K562 (cell line): ENCODE measurements around the gene PGAP2. TPM values are rescaled to one million over a fixed set of nuclear protein-coding genes. Genes with fewer than 3 reads are reported as not detected.

Experiments used
- ATF1 ChIP-seq, 2 experiments: fragments of 450-650 bp in 1 of 2; IDR thresholded peaks; 2 replicates each; pipeline ENCODE4 v1.6.1; 2016; ENCODE audit warnings: missing compliant biosample characterization in 1 of 2, missing genetic modification characterization in 1 of 2
- ATF7 ChIP-seq: fragments of 450-650 bp; IDR thresholded peaks from 2 replicates; pipeline ENCODE4 v1.7.1; 2014; ENCODE audit warnings: mild to moderate bottlenecking, moderate library complexity
- CHCHD3 ChIP-seq: fragments of 250-450 bp; sonication (Bioruptor Pico); IDR thresholded peaks from 2 replicates; pipeline ENCODE4 v2.1.2; 2022; ENCODE audit warnings: mild to moderate bottlenecking
- ETV6 ChIP-seq, 3 experiments: fragments of 150-350 bp in 1 of 3; sonication (generic) in 1 of 3; formaldehyde crosslinking in 1 of 3; IDR thresholded peaks; 2 replicates each; pipeline versions ENCODE4 v1.6.1 to v1.8.0; 2014 to 2022; ENCODE audit warnings: borderline replicate concordance in 2 of 3, low read depth in 2 of 3, antibody characterized with exemption in 1 of 3, low read length in 1 of 3, mild to moderate bottlenecking in 1 of 3, missing genetic modification reagents in 1 of 3
- HIVEP1 ChIP-seq: fragments of 250-450 bp; sonication (Bioruptor Pico); IDR thresholded peaks from 2 replicates; pipeline ENCODE4 v1.4.0; 2020; ENCODE audit warnings: mild to moderate bottlenecking
- HMG20B ChIP-seq: fragments of 250-450 bp; sonication (Bioruptor Pico); IDR thresholded peaks from 2 replicates; pipeline ENCODE4 v1.5.0; 2021; ENCODE audit warnings: mild to moderate bottlenecking
- HNRNPK ChIP-seq: fragments of 200-400 bp; formaldehyde crosslinking; IDR thresholded peaks from one replicate; pipeline ENCODE4 v1.6.1; 2018; ENCODE audit warnings: mild to moderate bottlenecking, low read depth, low read length; ENCODE audit not compliant: poor library complexity, severe bottlenecking
- IRF2 ChIP-seq: sonication (generic); formaldehyde crosslinking; IDR thresholded peaks from 2 replicates; pipeline ENCODE4 v1.8.1; 2022; ENCODE audit warnings: mild to moderate bottlenecking, missing genetic modification reagents
- KLF16 ChIP-seq: IDR thresholded peaks from 2 replicates; pipeline ENCODE4 v1.6.1; 2016; ENCODE audit warnings: antibody characterized with exemption
- MCM3 ChIP-seq: fragments of 450-650 bp; IDR thresholded peaks from 2 replicates; pipeline ENCODE4 v1.6.1; 2016
- RBM22 ChIP-seq: fragments of 200-400 bp; formaldehyde crosslinking; IDR thresholded peaks from 2 replicates; pipeline ENCODE4 v1.6.1; 2018; ENCODE audit warnings: low read length, low read depth; ENCODE audit not compliant: poor library complexity, severe bottlenecking
- U2AF1 ChIP-seq: fragments of 200-400 bp; formaldehyde crosslinking; optimal IDR thresholded peaks from 2 replicates; pipeline ENCODE3; 2017; ENCODE audit warnings: mild to moderate bottlenecking, low read depth, low read length, moderate library complexity
- ZNF217 ChIP-seq: sonication (generic); formaldehyde crosslinking; IDR thresholded peaks from 2 replicates; pipeline ENCODE4 v1.8.0; 2022; ENCODE audit warnings: mild to moderate bottlenecking, missing genetic modification reagents
- polyA plus RNA-seq, 8 experiments: library from polyadenylated mRNA; depleted of rRNA in 4 of 8; stranded (reverse) in 5 of 8; unstranded in 3 of 8; fragments of >200 nt; fragmentation: Nextera tagmentation in 2 of 8; fragmentation: Illumina TruSeq in 1 of 8; extraction: Ambion mirVana in 2 of 8; extraction: Trizol in 1 of 8; gene quantifications; 2 replicates each; pipeline versions ENCODE4 v1.2.1 to v1.2.3, GENCODE V29; 2011 to 2014; ENCODE audit warnings: inconsistent platforms in 1 of 8, missing spikeins in 1 of 8
- total RNA-seq, 7 experiments: library from RNA; depleted of rRNA in 6 of 7; stranded (reverse); fragments of >200 nt in 6 of 7; fragmentation: Illumina TruSeq in 2 of 7; extraction: Trizol in 2 of 7; gene quantifications; 2 replicates each; pipeline versions ENCODE4 v1.2.1 to v1.2.3, GENCODE V29; 2011 to 2021; ENCODE audit warnings: low replicate concordance in 1 of 7
- TF ChIP-seq, protein P1 (sequence below): sonication (generic); formaldehyde crosslinking; IDR thresholded peaks from 2 replicates; pipeline ENCODE4 v1.8.0; 2022; ENCODE audit warnings: mild to moderate bottlenecking, missing genetic modification reagents
- TF ChIP-seq, protein P2 (sequence below): fragments of 250-450 bp; sonication (Bioruptor Pico); IDR thresholded peaks from 2 replicates; pipeline ENCODE4 v1.4.0; 2020; ENCODE audit warnings: mild to moderate bottlenecking
- TF ChIP-seq, protein P3 (sequence below), 3 experiments: IDR thresholded peaks in 2 of 3; conservative IDR thresholded peaks in 1 of 3; 2 replicates each; pipeline ENCODE4 v1.5.1; 2011 to 2012; ENCODE audit warnings: low read length in 3 of 3, mild to moderate bottlenecking in 3 of 3, control low read depth in 2 of 3, improper control_type of control experiment in 1 of 3, inconsistent platforms in 1 of 3, low read depth in 1 of 3, mixed read lengths in 1 of 3, moderate library complexity in 1 of 3; ENCODE audit not compliant: insufficient read depth in 2 of 3
- TF ChIP-seq, protein P4 (sequence below): fragments of 450-650 bp; formaldehyde crosslinking; IDR thresholded peaks from 2 replicates; pipeline ENCODE4 v1.4.0; 2022; ENCODE audit warnings: mild to moderate bottlenecking, moderate library complexity
- TF ChIP-seq, protein P5 (sequence below): fragments of 250-450 bp; sonication (Bioruptor Pico); IDR thresholded peaks from 2 replicates; pipeline ENCODE4 v1.4.0; 2020

Gene PGAP2
- total and polyA plus RNA-seq, 9 of the 15 experiments (the other 6 are each of a cell fraction or from before 2014, with no cell fraction given), result 17.9 to 47.2 (median 33.7) TPM

DNA sequence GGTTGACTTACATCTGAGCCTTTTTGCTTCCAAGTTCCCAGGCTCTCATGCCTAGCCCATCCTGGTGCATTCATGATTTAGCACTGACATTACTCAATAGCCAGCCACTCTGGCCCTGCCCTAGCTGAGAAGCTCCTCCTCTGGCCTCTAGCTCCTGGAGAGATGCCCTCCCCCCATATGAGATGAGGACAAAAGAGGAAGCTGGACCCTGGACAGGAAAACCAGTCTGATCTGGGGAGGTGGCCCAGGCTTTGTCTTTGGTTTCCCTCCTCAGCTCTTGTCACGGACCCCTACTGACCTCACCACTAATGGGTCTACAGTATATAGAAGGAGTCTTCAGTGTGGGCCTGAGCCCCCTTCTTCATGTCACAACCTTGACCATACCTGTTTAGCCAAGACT, 29.4 kb downstream of the PGAP2 start (continued):
- TF ChIP-seq ETV6 (IDR thresholded peaks at IDR 0.05; ENCODE audit: borderline replicate concordance in 1 of 2, low read depth in 2 of 2, low read length in 1 of 2), result 0 out of 4 replicates have a peak, but pooled peaks of 1 of the 2 experiments have one; percentile 37
- no peak for TF ChIP-seq ETV6 (CRISPR knock-in tag; IDR thresholded peaks at IDR 0.05; ENCODE audit: borderline replicate concordance)
- TF ChIP-seq ATF7, result peak; percentile 46; the same call in 1 of the 2 replicates
- no peak for TF ChIP-seq MCM3
- TF ChIP-seq, protein P1, sequence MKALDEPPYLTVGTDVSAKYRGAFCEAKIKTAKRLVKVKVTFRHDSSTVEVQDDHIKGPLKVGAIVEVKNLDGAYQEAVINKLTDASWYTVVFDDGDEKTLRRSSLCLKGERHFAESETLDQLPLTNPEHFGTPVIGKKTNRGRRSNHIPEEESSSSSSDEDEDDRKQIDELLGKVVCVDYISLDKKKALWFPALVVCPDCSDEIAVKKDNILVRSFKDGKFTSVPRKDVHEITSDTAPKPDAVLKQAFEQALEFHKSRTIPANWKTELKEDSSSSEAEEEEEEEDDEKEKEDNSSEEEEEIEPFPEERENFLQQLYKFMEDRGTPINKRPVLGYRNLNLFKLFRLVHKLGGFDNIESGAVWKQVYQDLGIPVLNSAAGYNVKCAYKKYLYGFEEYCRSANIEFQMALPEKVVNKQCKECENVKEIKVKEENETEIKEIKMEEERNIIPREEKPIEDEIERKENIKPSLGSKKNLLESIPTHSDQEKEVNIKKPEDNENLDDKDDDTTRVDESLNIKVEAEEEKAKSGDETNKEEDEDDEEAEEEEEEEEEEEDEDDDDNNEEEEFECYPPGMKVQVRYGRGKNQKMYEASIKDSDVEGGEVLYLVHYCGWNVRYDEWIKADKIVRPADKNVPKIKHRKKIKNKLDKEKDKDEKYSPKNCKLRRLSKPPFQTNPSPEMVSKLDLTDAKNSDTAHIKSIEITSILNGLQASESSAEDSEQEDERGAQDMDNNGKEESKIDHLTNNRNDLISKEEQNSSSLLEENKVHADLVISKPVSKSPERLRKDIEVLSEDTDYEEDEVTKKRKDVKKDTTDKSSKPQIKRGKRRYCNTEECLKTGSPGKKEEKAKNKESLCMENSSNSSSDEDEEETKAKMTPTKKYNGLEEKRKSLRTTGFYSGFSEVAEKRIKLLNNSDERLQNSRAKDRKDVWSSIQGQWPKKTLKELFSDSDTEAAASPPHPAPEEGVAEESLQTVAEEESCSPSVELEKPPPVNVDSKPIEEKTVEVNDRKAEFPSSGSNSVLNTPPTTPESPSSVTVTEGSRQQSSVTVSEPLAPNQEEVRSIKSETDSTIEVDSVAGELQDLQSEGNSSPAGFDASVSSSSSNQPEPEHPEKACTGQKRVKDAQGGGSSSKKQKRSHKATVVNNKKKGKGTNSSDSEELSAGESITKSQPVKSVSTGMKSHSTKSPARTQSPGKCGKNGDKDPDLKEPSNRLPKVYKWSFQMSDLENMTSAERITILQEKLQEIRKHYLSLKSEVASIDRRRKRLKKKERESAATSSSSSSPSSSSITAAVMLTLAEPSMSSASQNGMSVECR (CRISPR knock-in tag), result no peak
- no peak for TF ChIP-seq HMG20B (CRISPR knock-in tag)
- 0 out of 2 replicates have a peak, but pooled peaks have one; percentile 9 for TF ChIP-seq KLF16
- no peak for TF ChIP-seq ZNF217 (CRISPR knock-in tag)
- TF ChIP-seq, protein P2, sequence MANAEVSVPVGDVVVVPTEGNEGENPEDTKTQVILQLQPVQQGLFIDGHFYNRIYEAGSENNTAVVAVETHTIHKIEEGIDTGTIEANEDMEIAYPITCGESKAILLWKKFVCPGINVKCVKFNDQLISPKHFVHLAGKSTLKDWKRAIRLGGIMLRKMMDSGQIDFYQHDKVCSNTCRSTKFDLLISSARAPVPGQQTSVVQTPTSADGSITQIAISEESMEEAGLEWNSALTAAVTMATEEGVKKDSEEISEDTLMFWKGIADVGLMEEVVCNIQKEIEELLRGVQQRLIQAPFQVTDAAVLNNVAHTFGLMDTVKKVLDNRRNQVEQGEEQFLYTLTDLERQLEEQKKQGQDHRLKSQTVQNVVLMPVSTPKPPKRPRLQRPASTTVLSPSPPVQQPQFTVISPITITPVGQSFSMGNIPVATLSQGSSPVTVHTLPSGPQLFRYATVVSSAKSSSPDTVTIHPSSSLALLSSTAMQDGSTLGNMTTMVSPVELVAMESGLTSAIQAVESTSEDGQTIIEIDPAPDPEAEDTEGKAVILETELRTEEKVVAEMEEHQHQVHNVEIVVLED (CRISPR knock-in tag), result no peak
- no peak for TF ChIP-seq HNRNPK
- TF ChIP-seq, protein P3, sequence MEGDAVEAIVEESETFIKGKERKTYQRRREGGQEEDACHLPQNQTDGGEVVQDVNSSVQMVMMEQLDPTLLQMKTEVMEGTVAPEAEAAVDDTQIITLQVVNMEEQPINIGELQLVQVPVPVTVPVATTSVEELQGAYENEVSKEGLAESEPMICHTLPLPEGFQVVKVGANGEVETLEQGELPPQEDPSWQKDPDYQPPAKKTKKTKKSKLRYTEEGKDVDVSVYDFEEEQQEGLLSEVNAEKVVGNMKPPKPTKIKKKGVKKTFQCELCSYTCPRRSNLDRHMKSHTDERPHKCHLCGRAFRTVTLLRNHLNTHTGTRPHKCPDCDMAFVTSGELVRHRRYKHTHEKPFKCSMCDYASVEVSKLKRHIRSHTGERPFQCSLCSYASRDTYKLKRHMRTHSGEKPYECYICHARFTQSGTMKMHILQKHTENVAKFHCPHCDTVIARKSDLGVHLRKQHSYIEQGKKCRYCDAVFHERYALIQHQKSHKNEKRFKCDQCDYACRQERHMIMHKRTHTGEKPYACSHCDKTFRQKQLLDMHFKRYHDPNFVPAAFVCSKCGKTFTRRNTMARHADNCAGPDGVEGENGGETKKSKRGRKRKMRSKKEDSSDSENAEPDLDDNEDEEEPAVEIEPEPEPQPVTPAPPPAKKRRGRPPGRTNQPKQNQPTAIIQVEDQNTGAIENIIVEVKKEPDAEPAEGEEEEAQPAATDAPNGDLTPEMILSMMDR (IDR thresholded peaks at IDR 0.05 in 2 of 3, conservative IDR thresholded peaks at IDR 0.05 in 1 of 3; ENCODE audit: insufficient read depth in 2 of 3, low read depth in 1 of 3, low read length in 3 of 3), result no peak
- TF ChIP-seq IRF2 (CRISPR knock-in tag), result no peak
- TF ChIP-seq, protein P4, sequence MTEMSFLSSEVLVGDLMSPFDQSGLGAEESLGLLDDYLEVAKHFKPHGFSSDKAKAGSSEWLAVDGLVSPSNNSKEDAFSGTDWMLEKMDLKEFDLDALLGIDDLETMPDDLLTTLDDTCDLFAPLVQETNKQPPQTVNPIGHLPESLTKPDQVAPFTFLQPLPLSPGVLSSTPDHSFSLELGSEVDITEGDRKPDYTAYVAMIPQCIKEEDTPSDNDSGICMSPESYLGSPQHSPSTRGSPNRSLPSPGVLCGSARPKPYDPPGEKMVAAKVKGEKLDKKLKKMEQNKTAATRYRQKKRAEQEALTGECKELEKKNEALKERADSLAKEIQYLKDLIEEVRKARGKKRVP (CRISPR knock-in tag), result no peak; the same call in 1 of the 2 replicates
- TF ChIP-seq HIVEP1, result no peak
- TF ChIP-seq RBM22, result no peak
- TF ChIP-seq, protein P5, sequence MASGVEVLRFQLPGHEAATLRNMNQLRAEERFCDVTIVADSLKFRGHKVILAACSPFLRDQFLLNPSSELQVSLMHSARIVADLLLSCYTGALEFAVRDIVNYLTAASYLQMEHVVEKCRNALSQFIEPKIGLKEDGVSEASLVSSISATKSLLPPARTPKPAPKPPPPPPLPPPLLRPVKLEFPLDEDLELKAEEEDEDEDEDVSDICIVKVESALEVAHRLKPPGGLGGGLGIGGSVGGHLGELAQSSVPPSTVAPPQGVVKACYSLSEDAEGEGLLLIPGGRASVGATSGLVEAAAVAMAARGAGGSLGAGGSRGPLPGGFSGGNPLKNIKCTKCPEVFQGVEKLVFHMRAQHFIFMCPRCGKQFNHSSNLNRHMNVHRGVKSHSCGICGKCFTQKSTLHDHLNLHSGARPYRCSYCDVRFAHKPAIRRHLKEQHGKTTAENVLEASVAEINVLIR (CRISPR knock-in tag), result no peak
- no peak for TF ChIP-seq CHCHD3
- no peak for TF ChIP-seq ATF1 (CRISPR knock-in tag; IDR thresholded peaks at IDR 0.05)
- TF ChIP-seq ATF1 (tag; IDR thresholded peaks at IDR 0.05), result no peak
- no peak for TF ChIP-seq U2AF1
